PFSK-1 (cell line): Measurements from ENCODE around the gene ATP6V1C2.

Experiments used
- FOXP2 ChIP-seq: optimal IDR thresholded peaks from 2 replicates; pipeline ENCODE3; 2011; ENCODE audit warnings: borderline replicate concordance, control low read depth, inconsistent platforms; ENCODE audit not compliant: insufficient read depth; ENCODE audit errors: extremely low read length, extremely low read depth
- POLR2AphosphoS5 ChIP-seq: IDR thresholded peaks from 2 replicates; pipeline ENCODE4 v1.6.1; 2012; ENCODE audit warnings: low read depth, mild to moderate bottlenecking, control low read depth, low read length, moderate library complexity
- REST ChIP-seq, 2 experiments: IDR thresholded peaks; 2 replicates each; pipeline versions ENCODE4 v1.6.1 to v1.8.0; 2011 to 2012; ENCODE audit warnings: low read depth in 2 of 2, low read length in 2 of 2, control low read depth in 1 of 2, inconsistent platforms in 1 of 2, mild to moderate bottlenecking in 1 of 2, moderate library complexity in 1 of 2; ENCODE audit not compliant: insufficient read depth in 1 of 2
- SIN3A ChIP-seq: IDR thresholded peaks from 2 replicates; pipeline ENCODE4 v1.6.1; 2012; ENCODE audit warnings: mild to moderate bottlenecking, low read length, moderate library complexity, borderline replicate concordance; ENCODE audit not compliant: insufficient read depth
- TAF1 ChIP-seq: IDR thresholded peaks from 2 replicates; pipeline ENCODE4 v1.6.1; 2012; ENCODE audit warnings: low read length, control low read depth, borderline replicate concordance; ENCODE audit not compliant: insufficient read depth

The ATP6V1C2 gene

DNA sequence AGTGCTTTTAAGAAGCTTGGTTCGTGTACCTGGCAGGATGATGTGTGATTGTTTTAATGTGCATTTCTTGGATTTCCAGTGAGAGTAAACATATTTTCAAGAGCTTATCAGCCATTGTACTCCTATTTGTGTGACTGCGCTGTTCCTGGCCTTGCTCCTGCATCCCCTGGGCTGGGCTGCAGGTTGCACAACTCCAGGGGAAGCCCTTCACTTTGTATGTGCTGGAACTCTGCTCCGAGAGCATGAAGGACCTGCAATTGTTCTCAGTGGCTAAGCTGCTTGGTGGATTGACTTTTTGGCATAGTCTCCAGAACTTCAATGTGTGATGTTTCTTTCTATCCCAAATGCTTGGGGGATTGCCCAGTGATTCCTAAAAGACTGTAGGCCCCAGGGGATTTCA lies 18.8 kb downstream of the ATP6V1C2 start:
- TF ChIP-seq POLR2AphosphoS5: no peak
- no peak for TF ChIP-seq REST (IDR thresholded peaks at IDR 0.05; ENCODE audit: insufficient read depth in 1 of 2, low read depth in 2 of 2, low read length in 2 of 2)
- no peak for TF ChIP-seq TAF1
- no peak for TF ChIP-seq FOXP2
- TF ChIP-seq SIN3A: no peak

DNA sequence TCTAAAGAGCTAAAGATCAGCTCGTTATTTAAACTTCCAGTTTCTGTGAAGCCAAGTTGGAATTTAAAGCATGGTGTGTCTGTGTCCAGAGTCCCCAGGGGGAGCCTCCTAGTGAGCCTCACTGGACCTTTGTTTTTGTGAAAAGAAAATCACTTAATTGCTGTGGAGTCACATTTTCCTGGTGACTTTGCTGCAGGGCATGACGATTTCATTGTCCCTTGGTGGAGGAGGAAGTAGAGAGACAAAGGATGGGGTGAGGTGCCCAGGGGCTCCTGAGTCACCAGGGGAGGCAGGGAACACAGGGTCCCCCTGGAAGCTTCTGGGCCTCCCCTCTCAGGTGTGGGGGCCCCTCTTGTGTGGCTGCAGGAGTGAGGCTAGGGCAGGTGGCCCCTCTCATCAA lies 19.7 kb downstream of the ATP6V1C2 start:
- TF ChIP-seq TAF1 (no peak), FOXP2 (no peak), POLR2AphosphoS5 (no peak), REST (IDR thresholded peaks at IDR 0.05; ENCODE audit: insufficient read depth in 1 of 2, low read depth in 2 of 2, low read length in 2 of 2) (no peak), SIN3A (no peak)

DNA sequence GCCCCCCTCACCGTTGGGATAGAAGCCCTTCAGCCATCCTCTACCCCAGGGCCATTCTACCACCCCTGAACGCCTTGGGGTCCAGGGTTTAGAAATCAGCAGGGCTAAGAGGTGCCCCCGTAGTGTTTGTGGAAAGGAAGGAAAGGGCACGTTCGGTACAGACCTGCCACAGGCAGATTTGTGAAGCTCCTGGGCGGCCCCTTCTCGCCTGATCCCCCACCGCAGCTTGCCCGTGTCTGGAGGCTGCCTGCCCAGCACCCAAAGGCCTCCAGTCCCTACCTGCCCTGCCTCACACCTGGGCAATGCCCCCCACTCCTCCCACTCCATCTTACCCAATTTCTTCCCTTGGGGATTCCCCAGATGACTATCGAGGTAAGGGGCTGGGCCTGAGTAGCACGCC lies 21.2 kb downstream of the ATP6V1C2 start:
- TF ChIP-seq SIN3A: no peak
- no peak for TF ChIP-seq POLR2AphosphoS5

- TF ChIP-seq TAF1: no peak
- no peak for TF ChIP-seq REST (IDR thresholded peaks at IDR 0.05; ENCODE audit: insufficient read depth in 1 of 2, low read depth in 2 of 2, low read length in 2 of 2)
- TF ChIP-seq POLR2AphosphoS5: no peak
- TF ChIP-seq FOXP2: no peak
- no peak for TF ChIP-seq SIN3A
These were observed 29.2 kb downstream of the ATP6V1C2 start for GRCh38 chr2:10750610-10751009.

DNA sequence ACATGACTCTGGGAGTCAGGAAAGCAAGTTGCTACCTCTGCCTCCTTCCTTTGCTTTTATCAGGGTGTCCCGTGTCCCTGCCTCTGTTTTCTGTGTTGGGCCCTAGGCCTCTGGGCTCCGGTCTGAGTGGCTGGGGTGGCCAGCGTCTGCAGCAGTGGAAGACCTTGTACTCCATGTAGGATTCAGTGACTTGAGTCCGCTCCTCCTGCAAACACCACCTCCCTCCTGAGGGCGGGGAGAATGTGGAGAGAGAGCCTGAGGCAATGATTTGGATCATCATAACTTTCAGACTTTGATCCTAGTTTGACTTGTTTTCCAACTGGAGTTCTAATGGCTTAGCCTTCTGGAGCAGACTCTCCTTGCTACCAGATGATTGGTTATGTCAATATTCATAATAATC lies 30.8 kb downstream of the ATP6V1C2 start:
- no peak for TF ChIP-seq FOXP2
- no peak for TF ChIP-seq POLR2AphosphoS5
- TF ChIP-seq REST (IDR thresholded peaks at IDR 0.05; ENCODE audit: insufficient read depth in 1 of 2, low read depth in 2 of 2, low read length in 2 of 2): no peak
- TF ChIP-seq SIN3A: no peak
- TF ChIP-seq TAF1: no peak
